Kidney epithelial cell (primary cell): ENCODE data around the gene CSNK1A1. TPM values are rescaled to one million over a fixed set of nuclear protein-coding genes. Genes with fewer than 3 reads are reported as not detected.

Source experiments
- DNase-seq: peaks from one replicate; pipeline ENCODE4 v3.0.0-alpha.2; 2010; ENCODE audit warnings: low read depth
- H3K27me3 ChIP-seq: 2 replicates; pipeline ENCODE4 v1.6.0; 2011; ENCODE audit warnings: low read length; ENCODE audit not compliant: control insufficient read depth, insufficient read depth
- H3K36me3 ChIP-seq: 2 replicates; pipeline ENCODE4 v1.5.1; 2011; ENCODE audit warnings: low read length; ENCODE audit not compliant: control insufficient read depth, insufficient read depth
- H3K4me3 ChIP-seq: 2 replicates; pipeline ENCODE4 v1.5.1; 2011; ENCODE audit warnings: low read depth, mild to moderate bottlenecking, control low read depth, low read length
- total RNA-seq: library from RNA; depleted of rRNA; stranded (reverse); fragments of >200 nt; gene quantifications from 2 replicates; pipeline ENCODE4 v1.2.3, GENCODE V29; 2015
- TF ChIP-seq, protein P1 (sequence below): IDR thresholded peaks from 2 replicates; pipeline ENCODE4 v1.5.1; 2011; ENCODE audit warnings: mild to moderate bottlenecking, moderate library complexity, low read length, control low read depth, inconsistent platforms; ENCODE audit not compliant: insufficient read depth, poor library complexity, severe bottlenecking

The CSNK1A1 gene
- total RNA-seq, 1 donor from 2014 or later: 270 TPM

DNA sequence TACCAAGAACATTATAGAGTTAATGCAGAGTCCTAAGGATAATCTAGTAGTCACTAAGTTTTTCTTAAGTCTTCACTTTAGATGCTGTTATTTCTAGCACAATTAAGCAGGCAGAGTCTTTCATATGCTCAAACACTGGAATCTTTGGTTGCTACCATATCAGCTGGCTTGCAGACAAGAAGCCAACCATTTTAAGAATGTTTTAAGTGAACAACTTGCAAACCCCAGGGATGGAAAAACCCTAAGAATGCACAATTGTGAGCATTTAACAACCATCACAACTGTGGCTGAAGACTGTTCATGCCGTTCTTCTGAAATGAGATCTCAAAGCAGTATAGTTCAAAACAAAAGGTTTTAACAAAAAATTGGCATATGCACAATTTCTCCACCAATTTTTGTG is 55.1 kb downstream of the CSNK1A1 start:
- H3K36me3 ChIP-seq: no peaks in the 10 kb centered on the region
- no peak overlapping the region for H3K4me3 ChIP-seq
- no peaks in the 10 kb centered on the region for H3K27me3 ChIP-seq
- TF ChIP-seq, protein P1, sequence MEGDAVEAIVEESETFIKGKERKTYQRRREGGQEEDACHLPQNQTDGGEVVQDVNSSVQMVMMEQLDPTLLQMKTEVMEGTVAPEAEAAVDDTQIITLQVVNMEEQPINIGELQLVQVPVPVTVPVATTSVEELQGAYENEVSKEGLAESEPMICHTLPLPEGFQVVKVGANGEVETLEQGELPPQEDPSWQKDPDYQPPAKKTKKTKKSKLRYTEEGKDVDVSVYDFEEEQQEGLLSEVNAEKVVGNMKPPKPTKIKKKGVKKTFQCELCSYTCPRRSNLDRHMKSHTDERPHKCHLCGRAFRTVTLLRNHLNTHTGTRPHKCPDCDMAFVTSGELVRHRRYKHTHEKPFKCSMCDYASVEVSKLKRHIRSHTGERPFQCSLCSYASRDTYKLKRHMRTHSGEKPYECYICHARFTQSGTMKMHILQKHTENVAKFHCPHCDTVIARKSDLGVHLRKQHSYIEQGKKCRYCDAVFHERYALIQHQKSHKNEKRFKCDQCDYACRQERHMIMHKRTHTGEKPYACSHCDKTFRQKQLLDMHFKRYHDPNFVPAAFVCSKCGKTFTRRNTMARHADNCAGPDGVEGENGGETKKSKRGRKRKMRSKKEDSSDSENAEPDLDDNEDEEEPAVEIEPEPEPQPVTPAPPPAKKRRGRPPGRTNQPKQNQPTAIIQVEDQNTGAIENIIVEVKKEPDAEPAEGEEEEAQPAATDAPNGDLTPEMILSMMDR: no peak
- DNase-seq: no peak

DNA sequence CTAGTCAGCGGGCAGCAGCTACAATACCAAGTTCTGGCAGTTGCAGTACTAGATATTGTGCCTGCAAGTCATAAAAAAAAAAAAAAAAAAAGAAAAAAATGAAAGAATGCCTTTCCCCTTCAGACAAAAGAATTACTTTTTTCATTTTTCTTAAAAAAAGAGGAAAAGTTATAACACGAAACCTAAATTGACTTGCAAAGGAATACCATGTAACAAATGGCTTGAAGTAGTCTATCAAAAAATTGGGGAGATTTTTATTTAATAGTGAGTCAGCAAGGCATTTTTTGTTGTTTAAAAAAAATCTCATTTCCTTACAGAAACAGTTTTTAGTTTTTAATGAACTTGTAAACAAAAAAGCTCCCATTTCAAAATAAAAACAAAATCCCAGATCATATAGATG is 55.6 kb downstream of the CSNK1A1 start:
- Histone ChIP-seq H3K4me3 (no peak overlapping the region), H3K27me3 (no peaks in the 10 kb centered on the region), H3K36me3 (no peaks in the 10 kb centered on the region)
- TF ChIP-seq, protein P1: no peak
- no peak for DNase-seq

GRCh38 chr5:149493316-149493715 is 57.9 kb downstream of the CSNK1A1 start:
- no peak for DNase-seq
- Histone ChIP-seq H3K4me3 (no peak overlapping the region), H3K36me3 (no peaks in the 10 kb centered on the region), H3K27me3 (no peaks in the 10 kb centered on the region)
- TF ChIP-seq, protein P1: no peak

DNA sequence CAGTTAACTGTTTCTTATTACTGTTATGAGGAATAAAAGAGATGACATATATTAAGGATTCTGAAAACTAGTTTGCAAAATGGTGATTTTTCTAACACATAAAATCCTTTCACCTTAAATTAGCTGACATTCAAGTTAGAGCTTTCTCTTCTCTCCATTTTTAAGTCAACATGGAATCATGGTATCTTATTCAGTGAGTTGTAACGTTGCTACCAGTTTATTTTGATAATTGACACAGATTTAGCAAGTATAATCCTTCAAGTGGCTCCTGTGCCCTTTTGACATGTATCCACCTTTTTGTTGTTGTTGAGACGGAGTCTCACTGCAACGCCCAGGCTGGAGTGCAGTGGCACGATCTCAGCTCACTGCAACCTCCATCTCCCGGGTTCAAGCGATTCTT is 58.5 kb downstream of the CSNK1A1 start:
- TF ChIP-seq, protein P1: no peak
- DNase-seq: no peak
- Histone ChIP-seq H3K27me3 (no peaks in the 10 kb centered on the region), H3K4me3 (no peak overlapping the region), H3K36me3 (no peaks in the 10 kb centered on the region)

DNA sequence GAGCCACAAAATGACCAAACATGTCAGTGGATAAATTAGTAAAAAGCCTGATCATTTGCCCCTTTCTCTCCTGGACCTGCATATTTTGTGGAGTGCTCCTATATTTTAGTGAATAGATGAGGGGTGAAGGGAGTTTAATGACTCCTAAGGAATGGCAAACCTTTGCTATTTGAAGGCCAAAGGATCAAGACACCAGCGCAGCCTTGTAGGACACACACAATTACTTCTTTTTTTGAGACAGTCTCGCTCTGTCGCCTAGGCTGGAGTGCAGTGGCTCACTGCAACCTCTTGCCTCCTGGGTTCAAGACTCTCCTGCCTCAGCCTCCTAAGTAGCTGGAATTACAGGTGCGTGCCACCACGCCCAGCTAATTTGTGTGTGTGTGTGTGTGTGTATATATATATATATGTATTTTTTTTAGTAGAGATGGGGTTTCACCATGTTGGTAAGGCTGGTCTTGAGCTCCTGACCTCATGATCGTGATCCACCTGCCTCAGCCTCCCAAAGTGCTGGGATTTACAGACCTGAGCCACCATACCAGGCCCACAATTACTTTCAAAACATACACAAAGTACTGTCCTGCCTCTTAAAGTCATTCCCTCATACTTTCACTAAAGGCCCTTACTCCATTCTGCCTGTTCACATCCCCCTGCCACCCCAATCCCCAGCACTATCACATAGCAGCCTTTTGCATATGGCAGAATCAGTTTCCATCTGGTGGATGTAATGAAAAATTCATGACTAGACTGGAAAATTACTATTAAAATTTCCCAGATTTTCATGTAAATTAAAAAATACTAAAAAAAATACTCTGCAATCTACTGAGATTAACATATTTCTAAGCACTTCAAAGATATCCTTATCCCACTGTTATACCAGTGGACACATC is 60.4 kb downstream of the CSNK1A1 start:
- Histone ChIP-seq H3K27me3 (no peaks in the 10 kb centered on the region), H3K4me3 (no peak overlapping the region), H3K36me3 (no peaks in the 10 kb centered on the region)
- TF ChIP-seq, protein P1: no peak
- DNase-seq: no peak

DNA sequence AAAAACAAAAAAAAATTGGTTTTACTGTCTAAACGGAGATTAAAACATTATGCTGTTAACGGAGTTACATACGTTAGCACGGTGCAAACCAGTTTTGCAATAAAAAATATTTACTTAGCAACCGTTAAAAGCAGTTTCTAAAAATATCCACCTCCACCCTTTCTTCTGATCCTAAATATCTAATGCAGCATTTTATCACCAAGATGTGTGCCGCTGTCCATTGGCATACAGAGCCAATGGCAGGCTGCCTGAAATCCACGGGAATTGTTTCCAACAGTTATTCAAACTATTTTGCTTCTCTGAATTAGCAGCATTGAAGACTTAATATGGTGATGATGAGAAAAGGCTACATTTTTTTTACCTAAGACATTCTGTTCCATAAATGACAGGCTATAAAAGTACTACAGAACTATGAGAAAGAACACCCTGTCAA is 61.6 kb downstream of the CSNK1A1 start:
- TF ChIP-seq, protein P1: no peak
- H3K36me3 ChIP-seq: no peaks in the 10 kb centered on the region
- no peaks in the 10 kb centered on the region for H3K27me3 ChIP-seq
- no peak overlapping the region for H3K4me3 ChIP-seq
- DNase-seq: no peak
